Measurements from ENCODE around the gene TSKU. TPM values are rescaled to one million over a fixed set of nuclear protein-coding genes. Genes with fewer than 3 reads are reported as not detected.
A peak's percentile ranks its signal among the peaks of the same experiment; 100 is the strongest.

TSKU gene
- total RNA-seq, 2 donors from 2014 or later = 18.7 to 46.6 TPM

GRCh38 chr11:76805206-76805913 lies 22.2 kb downstream of the TSKU start:
- Histone ChIP-seq H3K27ac (no peak overlapping the region), H3K4me3 (no peak overlapping the region), H3K4me1 (peaks cover 0 to 16% of the 10 kb centered on the region in 2 donors), H3K36me3 (no peaks in the 10 kb centered on the region), H3K27me3 (no peaks in the 10 kb centered on the region), H3K9me3 (no peaks in the 10 kb centered on the region)
- peak; percentile 60 for DNase-seq (ENCODE audit: low spot score)
- no peak for TF ChIP-seq CTCF (IDR thresholded peaks at IDR 0.05)

DNA sequence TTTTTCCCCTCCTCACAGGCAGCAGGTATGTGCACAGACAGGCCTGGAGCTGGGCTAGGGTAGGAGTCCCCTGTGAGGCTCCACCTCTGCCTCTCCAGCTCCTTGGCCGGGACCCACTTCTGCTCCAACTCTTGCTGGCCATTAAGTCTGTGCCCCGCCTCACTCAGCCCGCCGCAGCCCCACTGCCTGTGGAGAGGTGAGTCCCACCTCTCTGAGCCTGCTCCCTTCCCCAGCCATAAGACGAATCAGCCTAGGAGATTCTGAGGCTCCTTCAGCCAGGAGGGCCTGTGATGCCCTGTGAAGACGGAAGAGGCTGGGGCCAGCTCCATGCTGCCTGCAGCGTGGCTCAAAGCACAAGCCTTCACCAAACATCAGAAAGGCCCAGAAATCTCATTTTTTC lies 23.0 kb downstream of the TSKU start:
- Histone ChIP-seq H3K36me3 (no peaks in the 10 kb centered on the region), H3K27ac (no peak overlapping the region), H3K4me1 (peaks cover 0 to 16% of the 10 kb centered on the region in 2 donors), H3K9me3 (no peaks in the 10 kb centered on the region), H3K4me3 (no peak overlapping the region), H3K27me3 (no peaks in the 10 kb centered on the region)
- TF ChIP-seq CTCF (IDR thresholded peaks at IDR 0.05) = no peak
- DNase-seq (ENCODE audit: low spot score) = peak; percentile 53

- Histone ChIP-seq H3K4me3 (no peak overlapping the region), H3K36me3 (no peaks in the 10 kb centered on the region), H3K27ac (peak overlapping the region in 1 of 2 donors; percentile 11), H3K4me1 (peaks cover 0 to 16% of the 10 kb centered on the region in 2 donors), H3K27me3 (no peaks in the 10 kb centered on the region), H3K9me3 (no peaks in the 10 kb centered on the region)
- DNase-seq (ENCODE audit: low spot score) = peak; percentile 46
- no peak for TF ChIP-seq CTCF (IDR thresholded peaks at IDR 0.05)
These were observed 23.6 kb downstream of the TSKU start for GRCh38 chr11:76806608-76807205.

GRCh38 chr11:76807206-76807875 lies 24.2 kb downstream of the TSKU start:
- peak overlapping the region in 1 of 2 donors; percentile 6 for H3K4me3 ChIP-seq
- TF ChIP-seq CTCF (IDR thresholded peaks at IDR 0.05) = peak; percentile 54 to 83
- H3K27ac ChIP-seq = peak overlapping the region in 1 of 2 donors; percentile 11

GRCh38 chr11:76808171-76808570 lies 25.0 kb downstream of the TSKU start:
- TF ChIP-seq CTCF (IDR thresholded peaks at IDR 0.05) = no peak

More at GRCh38 chr11:76807206-76807875, 24.2 kb downstream of the TSKU start:
- Histone ChIP-seq H3K9me3 (no peaks in the 10 kb centered on the region), H3K27me3 (no peaks in the 10 kb centered on the region), H3K36me3 (no peaks in the 10 kb centered on the region), H3K4me1 (peaks cover 0 to 16% of the 10 kb centered on the region in 2 donors)
- DNase-seq (ENCODE audit: low spot score) = peak; percentile 92

More at GRCh38 chr11:76808171-76808570, 25.0 kb downstream of the TSKU start:
- Histone ChIP-seq H3K4me1 (peaks cover 0 to 11% of the 10 kb centered on the region in 2 donors), H3K36me3 (no peaks in the 10 kb centered on the region), H3K4me3 (no peak overlapping the region), H3K9me3 (no peaks in the 10 kb centered on the region), H3K27ac (no peak overlapping the region), H3K27me3 (no peaks in the 10 kb centered on the region)
- DNase-seq (ENCODE audit: low spot score) = peak; percentile 48

Measured in right atrium auricular region (tissue), 2 donors.